ENCODE results near the gene CAPN13. TPM values are rescaled to one million over a fixed set of nuclear protein-coding genes. Genes with fewer than 3 reads are reported as not detected.

The CAPN13 gene
- total and polyA plus RNA-seq, 2 donors (not counting 1 experiment from before 2014, with no cell fraction given), result not detected

GRCh38 chr2:30776831-30777635 lies 30.2 kb downstream of the CAPN13 start:
- intact Hi-C loops (cut with micrococcal nuclease), result no loop called here
- Histone ChIP-seq H3K4me1 (ENCODE audit: control insufficient read depth in 2 of 2, insufficient read depth in 2 of 2, low read length in 2 of 2) (no peaks in the 10 kb centered on the region), H3K9me3 (ENCODE audit: control extremely low read depth in 1 of 3, control insufficient read depth in 2 of 3, insufficient read depth in 1 of 3, low read length in 2 of 3) (no peaks in the 10 kb centered on the region), H3K9ac (ENCODE audit: low read length) (no peak overlapping the region), H3K4me3 (ENCODE audit: control extremely low read depth in 1 of 5, extremely low read depth in 1 of 5, insufficient read depth in 1 of 5, low read depth in 2 of 5, low read length in 4 of 5) (no peak overlapping the region), H4K20me1 (ENCODE audit: control insufficient read depth, insufficient read depth, low read length, poor library complexity, severe bottlenecking) (no peaks in the 10 kb centered on the region), H2AFZ (ENCODE audit: insufficient read depth, low read depth, low read length, poor library complexity, severe bottlenecking) (no peak overlapping the region), H3K36me3 (replicated peaks in 1 of 2; ENCODE audit: control extremely low read depth in 1 of 2, control insufficient read depth in 1 of 2, extremely low read depth in 1 of 2, insufficient read depth in 2 of 2, low read length in 1 of 2) (no peaks in the 10 kb centered on the region), H3K79me2 (ENCODE audit: control insufficient read depth, insufficient read depth, low read length) (no peaks in the 10 kb centered on the region), H3K27me3 (replicated peaks in 1 of 4; ENCODE audit: control extremely low read depth in 1 of 4, control insufficient read depth in 3 of 4, insufficient read depth in 4 of 4, low read length in 3 of 4) (peaks cover 0 to 4% (median under 1%) of the 10 kb centered on the region in 4 experiments), H3K27ac (ENCODE audit: low read length in 2 of 2) (no peak overlapping the region), H3K4me2 (replicated peaks; ENCODE audit: low read depth, low read length, poor library complexity, severe bottlenecking) (no peak overlapping the region)
- no peak overlapping the region for H3K4me3 Mint-ChIP-seq
- ATAC-seq (ENCODE audit: low read depth) (no peak), DNase-seq (no peak)
- CTCF ChIA-PET, result no interaction called here
- POLR2A ChIA-PET, result no interaction called here
- TF ChIP-seq EZH2 (IDR thresholded peaks at IDR 0.05; ENCODE audit: borderline replicate concordance, insufficient read depth, low read depth, low read length, poor library complexity, severe bottlenecking), result no peak
- TF ChIP-seq CTCF (IDR thresholded peaks at IDR 0.05), result no peak
- H3K9me3 Mint-ChIP-seq (ENCODE audit: insufficient read depth), result no peaks in the 10 kb centered on the region
- WGBS (ENCODE audit: insufficient coverage), result 73% methylated on average over 7 of the region's 9 CpGs
- H3K27ac Mint-ChIP-seq, result no peak overlapping the region
- peaks cover 7% of the 10 kb centered on the region for H3K27me3 Mint-ChIP-seq
- peaks cover 3% of the 10 kb centered on the region for H3K4me1 Mint-ChIP-seq

DNA sequence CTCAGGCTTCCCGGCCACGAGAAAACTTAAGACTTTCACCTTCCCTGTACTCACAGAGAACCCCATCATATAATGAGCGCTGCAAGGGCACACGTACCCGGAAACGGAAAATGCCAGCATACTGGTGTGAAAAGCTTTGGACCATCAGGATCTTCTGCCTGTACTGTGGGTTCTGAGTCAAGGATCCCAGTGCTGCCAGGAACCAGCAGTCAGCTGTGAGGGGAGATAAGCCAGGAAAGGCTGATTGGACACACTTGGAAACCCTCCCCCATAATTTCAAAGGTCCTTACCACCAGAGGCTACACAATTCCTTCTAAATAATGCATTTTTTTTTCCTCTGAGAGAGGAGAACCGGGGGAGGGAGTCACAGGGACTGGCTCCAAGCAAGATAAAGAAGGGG lies 31.4 kb downstream of the CAPN13 start:
- no CpG with 5 or more reads among the region's 7 CpGs for WGBS (ENCODE audit: insufficient coverage)
- no peaks in the 10 kb centered on the region for H3K9me3 Mint-ChIP-seq (ENCODE audit: insufficient read depth)
- H3K9me3 ChIP-seq (ENCODE audit: control extremely low read depth in 1 of 3, control insufficient read depth in 2 of 3, insufficient read depth in 1 of 3, low read length in 2 of 3), result no peaks in the 10 kb centered on the region

More for the DNA sequence above, 31.4 kb downstream of the CAPN13 start:
- no peaks in the 10 kb centered on the region for H4K20me1 ChIP-seq (ENCODE audit: control insufficient read depth, insufficient read depth, low read length, poor library complexity, severe bottlenecking)
- no peaks in the 10 kb centered on the region for H3K36me3 ChIP-seq (replicated peaks in 1 of 2; ENCODE audit: control extremely low read depth in 1 of 2, control insufficient read depth in 1 of 2, extremely low read depth in 1 of 2, insufficient read depth in 2 of 2, low read length in 1 of 2)
- intact Hi-C loops (cut with micrococcal nuclease), result no loop called here
- H2AFZ ChIP-seq (ENCODE audit: insufficient read depth, low read depth, low read length, poor library complexity, severe bottlenecking), result peak overlapping the region; percentile 56
- H3K27ac Mint-ChIP-seq, result no peak overlapping the region
- no peak for TF ChIP-seq EZH2 (IDR thresholded peaks at IDR 0.05; ENCODE audit: borderline replicate concordance, insufficient read depth, low read depth, low read length, poor library complexity, severe bottlenecking)
- no peak for TF ChIP-seq CTCF (IDR thresholded peaks at IDR 0.05)
- POLR2A ChIA-PET, result no interaction called here
- H3K9ac ChIP-seq (ENCODE audit: low read length), result no peak overlapping the region
- H3K27me3 ChIP-seq (replicated peaks in 1 of 4; ENCODE audit: control extremely low read depth in 1 of 4, control insufficient read depth in 3 of 4, insufficient read depth in 4 of 4, low read length in 3 of 4), result peaks cover 0 to 2% (median 0%) of the 10 kb centered on the region in 4 experiments
- no peak overlapping the region for H3K4me3 ChIP-seq (ENCODE audit: control extremely low read depth in 1 of 5, extremely low read depth in 1 of 5, insufficient read depth in 1 of 5, low read depth in 2 of 5, low read length in 4 of 5)
- ATAC-seq (ENCODE audit: low read depth) (no peak), DNase-seq (no peak)
- CTCF ChIA-PET, result no interaction called here
- no peaks in the 10 kb centered on the region for H3K79me2 ChIP-seq (ENCODE audit: control insufficient read depth, insufficient read depth, low read length)
- no peak overlapping the region for H3K4me3 Mint-ChIP-seq
- peaks cover 13% of the 10 kb centered on the region for H3K27me3 Mint-ChIP-seq
- H3K4me1 ChIP-seq (ENCODE audit: control insufficient read depth in 2 of 2, insufficient read depth in 2 of 2, low read length in 2 of 2), result no peaks in the 10 kb centered on the region
- H3K4me2 ChIP-seq (replicated peaks; ENCODE audit: low read depth, low read length, poor library complexity, severe bottlenecking), result no peak overlapping the region
- peaks cover 3% of the 10 kb centered on the region for H3K4me1 Mint-ChIP-seq
- no peak overlapping the region for H3K27ac ChIP-seq (ENCODE audit: low read length in 2 of 2)
